Stimulated activated CD8-positive, alpha-beta memory T cell treated with anti-CD3 and anti-CD28 coated beads, Interleukin-7, amount 100 ng/mL, for 48 hours (primary cell): ENCODE data around the gene TBC1D3E.
"Not testable (repeated sequence)": the region's sequence is repeated elsewhere in the genome, so short reads cannot be mapped to it uniquely, and the experiment has no call there.

Experiments
- DNase-seq, 2 donors: peaks; one replicate each; pipeline ENCODE4 v3.0.0-alpha.2; 2020; ENCODE audit warnings: low read depth in 1 of 2; ENCODE audit errors: extremely low read depth in 1 of 2

TBC1D3E gene

DNA sequence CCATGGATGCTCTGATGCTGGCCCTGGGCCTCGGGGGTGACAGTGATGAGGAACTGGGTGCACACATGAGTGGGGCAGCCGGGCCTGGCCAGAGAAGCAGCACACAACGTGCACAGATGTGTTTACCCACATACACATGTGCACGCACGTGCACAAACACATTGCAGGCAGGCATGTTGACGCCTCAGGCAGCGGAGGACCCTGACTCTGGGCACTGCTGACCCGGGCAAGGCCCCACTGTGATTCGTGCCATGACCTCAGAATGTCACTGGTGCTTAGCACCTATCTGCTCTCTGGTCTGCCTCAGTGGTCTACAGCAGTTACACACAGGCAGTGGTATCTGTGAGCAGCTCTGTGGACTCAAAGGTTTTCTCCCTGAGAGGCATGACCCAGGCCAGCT, at the start of gene TBC1D3E:
TSS of gene TBC1D3E (plus strand) at position 301 of the 400 bp plus-strand sequence. CDS start 1,545 bp downstream, outside the sequence.
- DNase-seq: not testable (repeated sequence)

DNA sequence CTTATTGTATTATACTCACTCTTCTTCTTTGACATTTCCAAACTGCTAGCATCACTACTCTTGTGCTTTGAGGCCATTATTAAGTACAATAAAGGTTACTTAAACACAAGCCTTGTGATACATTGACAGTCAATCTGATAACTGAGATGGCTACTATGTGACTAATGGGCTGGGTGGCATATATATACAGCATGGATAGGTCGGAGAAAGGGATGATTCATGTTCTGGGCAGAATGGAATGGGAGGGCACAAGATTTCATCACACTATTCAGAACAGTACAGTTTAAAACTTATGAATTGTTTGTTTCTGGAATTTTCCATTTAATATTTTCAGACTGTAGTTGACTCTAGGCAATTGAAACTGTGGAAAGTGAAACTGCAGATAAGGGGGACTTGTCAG, 40.4 kb upstream of the TBC1D3E start:
- not testable (repeated sequence) for DNase-seq

DNA sequence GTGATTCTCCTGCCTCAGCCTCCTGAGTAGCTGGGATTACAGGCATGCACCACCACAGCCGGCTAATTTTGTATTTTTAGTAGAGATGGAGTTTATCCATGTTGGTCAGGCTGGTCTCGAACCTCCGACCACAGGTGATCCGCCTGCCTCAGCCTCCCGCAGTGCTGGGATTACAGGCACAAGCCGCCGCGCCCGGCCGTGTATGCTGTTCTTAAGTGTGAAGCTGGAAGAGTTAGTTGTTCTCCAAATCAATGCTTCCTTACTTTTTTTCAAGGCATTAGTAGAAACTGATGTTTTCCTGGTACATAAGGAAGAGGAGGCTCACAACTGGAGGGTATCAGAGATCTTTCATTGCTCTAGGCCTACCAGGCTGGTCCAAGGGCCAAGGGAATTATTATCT, 39.6 kb upstream of the TBC1D3E start:
- DNase-seq: not testable (repeated sequence)

DNA sequence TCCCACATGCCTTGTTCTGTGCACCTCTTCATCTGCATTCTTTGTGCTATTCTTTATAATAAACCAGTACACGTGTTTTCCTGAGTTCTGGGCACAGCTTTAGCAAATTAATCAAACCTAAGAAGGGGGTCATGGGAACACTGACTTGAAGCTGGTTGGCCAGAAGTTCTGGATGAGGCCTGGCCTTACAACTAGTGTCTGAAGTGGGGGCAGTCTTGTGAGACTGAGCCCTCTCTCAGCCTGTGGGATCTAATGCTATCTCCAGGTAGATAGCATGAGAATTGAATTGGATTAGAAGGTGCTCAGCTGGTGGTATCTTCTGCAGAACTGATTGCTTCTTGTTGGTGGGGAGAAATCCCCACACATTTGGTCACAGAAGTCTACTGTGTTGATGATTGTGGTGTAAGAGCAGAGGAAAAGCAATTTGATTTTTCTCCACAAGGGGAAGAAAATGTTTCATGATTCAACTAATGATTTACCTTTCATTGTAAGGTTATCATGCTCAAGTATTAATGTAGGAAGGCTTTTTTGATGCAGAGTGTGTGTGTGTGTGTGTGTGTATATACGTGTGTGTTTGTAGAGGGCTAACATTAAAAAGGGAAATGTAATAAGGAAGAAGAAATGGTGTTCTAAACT, 33.6 kb upstream of the TBC1D3E start:
- DNase-seq: not testable (repeated sequence)

DNA sequence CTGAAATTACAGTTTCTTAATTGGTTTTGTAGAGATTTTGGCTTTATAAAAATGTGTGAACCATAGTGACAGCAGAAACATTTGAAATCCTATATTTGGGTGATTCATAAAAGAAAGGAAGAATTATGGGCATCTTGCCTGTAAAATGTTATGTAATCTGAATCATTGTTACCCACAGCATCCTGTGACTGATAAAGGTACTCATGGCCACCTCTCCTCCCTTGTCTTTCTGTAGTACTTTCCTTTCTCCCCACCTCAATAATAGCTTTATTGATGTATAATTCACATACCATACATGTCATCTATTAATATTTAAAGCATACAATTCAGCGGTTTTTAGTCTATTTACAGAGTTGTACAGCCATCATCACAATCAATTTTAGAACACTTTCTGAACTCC, 28.5 kb upstream of the TBC1D3E start:
- not testable (repeated sequence) for DNase-seq

DNA sequence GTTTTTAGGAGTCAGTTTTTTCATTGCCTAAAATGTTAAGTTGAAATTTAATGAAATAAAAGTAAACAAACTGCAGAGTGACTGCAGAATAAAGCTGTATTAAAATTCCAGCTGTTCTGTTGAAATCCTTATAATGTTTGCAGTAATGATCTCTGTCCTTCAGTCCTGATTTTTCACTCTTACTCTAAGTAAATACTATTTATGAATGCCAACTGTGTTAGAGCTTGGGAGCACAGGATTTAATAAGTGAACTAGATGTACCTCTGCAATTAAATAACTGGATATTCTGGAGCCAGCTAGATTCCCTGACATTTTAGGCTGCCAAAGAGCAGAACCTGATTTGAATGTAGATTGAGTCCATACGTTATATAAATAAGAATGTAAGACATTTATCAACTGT, 7.9 kb upstream of the TBC1D3E start:
- not testable (repeated sequence) for DNase-seq

DNA sequence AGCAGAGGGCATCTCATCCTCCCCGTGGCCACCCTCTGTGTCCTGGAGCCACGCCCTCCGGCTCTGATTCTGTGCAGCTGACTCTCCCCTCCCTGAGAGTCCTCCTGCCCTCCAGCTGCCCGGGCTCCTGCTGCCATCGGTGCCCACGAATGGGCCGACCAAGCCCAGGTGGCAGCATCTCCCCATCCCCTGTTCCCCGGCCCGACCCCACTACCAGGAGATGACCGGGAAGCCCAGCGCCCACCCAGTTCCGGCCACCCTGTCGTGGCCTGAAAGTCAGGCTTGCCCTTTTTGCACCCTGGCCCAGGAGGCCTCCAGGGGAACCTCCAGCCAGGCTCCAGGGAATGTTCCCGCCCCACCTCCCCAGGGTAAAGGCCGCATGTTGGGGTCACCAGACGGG, 7.1 kb downstream of the TBC1D3E start:
- DNase-seq: not testable (repeated sequence)
